Measurements from ENCODE around the gene MKKS. TPM values are rescaled to one million over a fixed set of nuclear protein-coding genes. Genes with fewer than 3 reads are reported as not detected.

Gene MKKS
- total RNA-seq, 1 donor from 2014 or later: 8.6 TPM

- DNase-seq (no peak), ATAC-seq (ENCODE audit: low read depth) (no peak)
- CTCF ChIA-PET: no interaction called here
- Mint-ChIP-seq H3K9me3 (peaks cover 4% of the 10 kb centered on the region), H3K27me3 (no peaks in the 10 kb centered on the region), H3K27ac (peak overlapping the region; percentile 2), H3K4me1 (peaks cover 18% of the 10 kb centered on the region), H3K4me3 (no peak overlapping the region), H3K36me3 (ENCODE audit: low read depth) (peaks cover 17% of the 10 kb centered on the region)
- TF ChIP-seq CTCF (IDR thresholded peaks at IDR 0.05): no peak
- POLR2A ChIA-PET: interaction anchor here (1.7 kb wide), 1 partner anchor 20 kb away, joined by 17 read pairs; the partner anchor contains the start of genes MKKS and SLX4IP
- intact Hi-C loops (cut with micrococcal nuclease): no loop called here
Measured at GRCh38 chr20:10454151-10454750, 20.2 kb upstream of the MKKS start.

GRCh38 chr20:10453241-10453640 lies 19.2 kb upstream of the MKKS start:
- peak overlapping the region; percentile 39 for H3K4me3 Mint-ChIP-seq
- ATAC-seq (ENCODE audit: low read depth) (peak; percentile 62), DNase-seq (no peak)
- CTCF ChIA-PET: interaction anchor here (1.1 kb wide), 1 partner anchor 25 kb away, joined by 3 read pairs; no protein-coding TSS in a partner anchor
- POLR2A ChIA-PET: interaction anchor here (1.7 kb wide), 1 partner anchor 19 kb away, joined by 17 read pairs; the partner anchor contains the start of genes MKKS and SLX4IP
- intact Hi-C loops (cut with micrococcal nuclease): no loop called here
- peaks cover 8% of the 10 kb centered on the region for H3K36me3 Mint-ChIP-seq (ENCODE audit: low read depth)
- H3K9me3 Mint-ChIP-seq: peaks cover 4% of the 10 kb centered on the region
- peaks cover 21% of the 10 kb centered on the region for H3K4me1 Mint-ChIP-seq
- H3K27ac Mint-ChIP-seq: peak overlapping the region; percentile 62
- no peaks in the 10 kb centered on the region for H3K27me3 Mint-ChIP-seq
- no peak for TF ChIP-seq CTCF (IDR thresholded peaks at IDR 0.05)

GRCh38 chr20:10449270-10449669 lies 15.2 kb upstream of the MKKS start:
- H3K4me3 Mint-ChIP-seq: no peak overlapping the region
- CTCF ChIA-PET: interaction anchor here (1.2 kb wide), 1 partner anchor 24 kb away, joined by 3 read pairs; no protein-coding TSS in a partner anchor
- POLR2A ChIA-PET: interaction anchor here (0.7 kb wide), 1 partner anchor 14 kb away, joined by 3 read pairs; the partner anchor contains the start of gene SLX4IP
- H3K36me3 Mint-ChIP-seq (ENCODE audit: low read depth): peaks cover 4% of the 10 kb centered on the region
- peaks cover 35% of the 10 kb centered on the region for H3K4me1 Mint-ChIP-seq
- TF ChIP-seq CTCF (IDR thresholded peaks at IDR 0.05): no peak
- DNase-seq: no peak
- no peak for ATAC-seq (ENCODE audit: low read depth)
- H3K9me3 Mint-ChIP-seq: no peaks in the 10 kb centered on the region
- intact Hi-C loops (cut with micrococcal nuclease): no loop called here
- no peaks in the 10 kb centered on the region for H3K27me3 Mint-ChIP-seq
- H3K27ac Mint-ChIP-seq: no peak overlapping the region

GRCh38 chr20:10448270-10449156 lies 14.5 kb upstream of the MKKS start:
- ATAC-seq (ENCODE audit: low read depth) (no peak), DNase-seq (no peak)
- no peak for TF ChIP-seq CTCF (IDR thresholded peaks at IDR 0.05)
- Mint-ChIP-seq H3K36me3 (ENCODE audit: low read depth) (peaks cover 5% of the 10 kb centered on the region), H3K27ac (no peak overlapping the region), H3K4me3 (no peak overlapping the region), H3K9me3 (no peaks in the 10 kb centered on the region), H3K4me1 (peaks cover 28% of the 10 kb centered on the region), H3K27me3 (no peaks in the 10 kb centered on the region)
- intact Hi-C loops (cut with micrococcal nuclease): no loop called here
- ChIA-PET CTCF (interaction anchor here (1.2 kb wide), 1 partner anchor 23 kb away, joined by 3 read pairs; no protein-coding TSS in a partner anchor), POLR2A (interaction anchor here (0.7 kb wide), 1 partner anchor 13 kb away, joined by 3 read pairs; the partner anchor contains the start of gene SLX4IP)

GRCh38 chr20:10447028-10447427 lies 13.0 kb upstream of the MKKS start:
- peaks cover 19% of the 10 kb centered on the region for H3K4me1 Mint-ChIP-seq
- no peak for TF ChIP-seq CTCF (IDR thresholded peaks at IDR 0.05)
- ChIA-PET POLR2A (no interaction called here), CTCF (no interaction called here)
- H3K4me3 Mint-ChIP-seq: peak overlapping the region; percentile 72
- ATAC-seq (ENCODE audit: low read depth) (peak; percentile 99), DNase-seq (no peak)
- intact Hi-C loops (cut with micrococcal nuclease): loop anchor here (1.0 kb wide), 1 partner anchor 13 kb away; the partner anchor contains the start of gene MKKS
- peaks cover 8% of the 10 kb centered on the region for H3K36me3 Mint-ChIP-seq (ENCODE audit: low read depth)
- peak overlapping the region; percentile 38 for H3K27ac Mint-ChIP-seq
- H3K9me3 Mint-ChIP-seq: no peaks in the 10 kb centered on the region
- H3K27me3 Mint-ChIP-seq: no peaks in the 10 kb centered on the region
